HCT116 (cell line): ENCODE results near the gene HDAC5. TPM values are rescaled to one million over a fixed set of nuclear protein-coding genes. Genes with fewer than 3 reads are reported as not detected.

Experiments
- ATAC-seq: fragments of 200-7000 bp; cut with Tn5 transposase; 2 replicates; pipeline ENCODE4 v1.9.1; 2020; ENCODE audit warnings: mild to moderate bottlenecking, moderate library complexity
- BruUV-seq: library from RNA; stranded (reverse); fragments of 400-500 nt; replicated peaks from 2 replicates; lab custom pipeline; 2021; lab: Mats Ljungman, UMichigan
- CTCF ChIA-PET: fragments of 300-600 bp; sonication (Branson Sonifier 250); formaldehyde crosslinking; loops from one replicate; lab custom pipeline; 2021; ENCODE audit warnings: antibody characterized with exemption; lab: Charles Lee
- POLR2A ChIA-PET: fragments of 300-600, 350-600 bp; sonication (Branson Sonifier 250); formaldehyde crosslinking; loops from one replicate; lab custom pipeline; 2021; ENCODE audit warnings: antibody characterized with exemption; lab: Charles Lee
- RAD21 ChIA-PET, 2 experiments: fragments of 300-600 bp; sonication (Branson Sonifier 250); formaldehyde crosslinking; loops; one replicate each; lab custom pipeline; 2023; ENCODE audit warnings: low total read pairs in 2 of 2; ENCODE audit not compliant: uncharacterized antibody in 2 of 2, unreplicated experiment in 2 of 2, low non-redundant PET in 1 of 2; lab: Charles Lee
- DNase-seq: peaks from one replicate; pipeline ENCODE4 v3.0.0-alpha.2; 2010; ENCODE audit warnings: low read depth, low spot score
- H2AFZ ChIP-seq: fragments of 200-600 bp; shearing (Covaris generic), sonication (generic); 2 replicates; pipeline ENCODE4 v1.6.1; 2017; ENCODE audit warnings: low read depth, mixed run types, mixed read lengths, antibody characterized with exemption, low read length; ENCODE audit not compliant: poor library complexity, severe bottlenecking
- H3K27ac ChIP-seq: 2 replicates; pipeline ENCODE4 v1.5.1; 2012; ENCODE audit warnings: low read depth, low read length
- H3K27me3 ChIP-seq: fragments of 200-600 bp; sonication (generic); 2 replicates; pipeline ENCODE4 v1.6.1; 2016; ENCODE audit warnings: mixed run types, low read length, mixed read lengths; ENCODE audit not compliant: insufficient read depth
- H3K36me3 ChIP-seq, 2 experiments: fragments of 200-500 bp in 1 of 2; fragments of 200-600 bp in 1 of 2; sonication (Bioruptor generic) in 1 of 2; sonication (generic) in 1 of 2; 2 replicates each; pipeline versions ENCODE4 v1.5.1 to v1.6.1; 2014 to 2016; ENCODE audit warnings: low read length in 2 of 2, inconsistent platforms in 1 of 2, mixed read lengths in 1 of 2, mixed run types in 1 of 2; ENCODE audit not compliant: insufficient read depth in 2 of 2, control insufficient read depth in 1 of 2
- H3K4me1 ChIP-seq, 2 experiments: fragments of 200-600 bp in 1 of 2; sonication (generic) in 1 of 2; 2 replicates each; pipeline versions ENCODE4 v1.5.1 to v1.6.1; 2012 to 2017; ENCODE audit warnings: low read length in 2 of 2, inconsistent platforms in 1 of 2, mild to moderate bottlenecking in 1 of 2, mixed read lengths in 1 of 2, mixed run types in 1 of 2, moderate library complexity in 1 of 2; ENCODE audit not compliant: insufficient read depth in 2 of 2, control insufficient read depth in 1 of 2
- H3K4me2 ChIP-seq: fragments of 200-600 bp; sonication (generic); 2 replicates; pipeline ENCODE4 v1.6.1; 2017; ENCODE audit warnings: mixed run types, low read length, mixed read lengths
- H3K4me3 ChIP-seq, 2 experiments: fragments of 200-600 bp in 1 of 2; sonication (generic) in 1 of 2; replicated peaks in 1 of 2; 2 replicates each; pipeline ENCODE4 v1.5.1; 2011 to 2016; ENCODE audit warnings: low read length in 2 of 2, control low read depth in 1 of 2, low read depth in 1 of 2, mild to moderate bottlenecking in 1 of 2, mixed read lengths in 1 of 2, mixed run types in 1 of 2
- H3K79me2 ChIP-seq: fragments of 200-600 bp; sonication (generic); 2 replicates; pipeline ENCODE4 v1.6.1; 2017; ENCODE audit warnings: mild to moderate bottlenecking, mixed run types, low read length, moderate library complexity, mixed read lengths; ENCODE audit not compliant: insufficient read depth
- H3K9ac ChIP-seq: fragments of 200-600 bp; sonication (generic); 2 replicates; pipeline ENCODE4 v1.6.1; 2016; ENCODE audit warnings: low read length, mixed read lengths
- H3K9me2 ChIP-seq: fragments of 200-600 bp; sonication (generic), shearing (Covaris generic); 2 replicates; pipeline ENCODE4 v1.6.1; 2017; ENCODE audit warnings: mixed run types, mild to moderate bottlenecking, moderate library complexity; ENCODE audit not compliant: insufficient read depth
- H3K9me3 ChIP-seq, 2 experiments: fragments of 200-500 bp in 1 of 2; fragments of 200-600 bp in 1 of 2; sonication (Bioruptor generic) in 1 of 2; sonication (generic) in 1 of 2; 2 replicates each; pipeline ENCODE4 v1.6.1; 2014 to 2017; ENCODE audit warnings: low read length in 2 of 2, mixed read lengths in 2 of 2, inconsistent platforms in 1 of 2, low read depth in 1 of 2, mild to moderate bottlenecking in 1 of 2, mixed run types in 1 of 2, moderate library complexity in 1 of 2; ENCODE audit not compliant: control insufficient read depth in 1 of 2, insufficient read depth in 1 of 2
- H4K20me1 ChIP-seq: fragments of 200-600 bp; sonication (generic), shearing (Covaris generic); 2 replicates; pipeline ENCODE4 v1.6.1; 2017; ENCODE audit warnings: mixed run types, mild to moderate bottlenecking, moderate library complexity; ENCODE audit not compliant: insufficient read depth
- ATF3 ChIP-seq: IDR thresholded peaks from 2 replicates; pipeline ENCODE4 v1.6.1; 2012
- CEBPB ChIP-seq: IDR thresholded peaks from 2 replicates; pipeline ENCODE4 v1.6.1; 2012; ENCODE audit warnings: low read depth
- CTCF ChIP-seq, 3 experiments: fragments of 200-600 bp in 1 of 3; sonication (generic) in 1 of 3; IDR thresholded peaks in 2 of 3; conservative IDR thresholded peaks in 1 of 3; 2 replicates each; pipeline ENCODE4 v1.5.1; 2012 to 2017; ENCODE audit warnings: low read depth in 2 of 3, low read length in 2 of 3, antibody characterized with exemption in 1 of 3, borderline replicate concordance in 1 of 3, control low read depth in 1 of 3, mild to moderate bottlenecking in 1 of 3, mixed read lengths in 1 of 3, mixed run types in 1 of 3, moderate library complexity in 1 of 3; ENCODE audit not compliant: insufficient read depth in 1 of 3
- EZH2 ChIP-seq: fragments of 200-600 bp; sonication (generic); IDR thresholded peaks from 2 replicates; pipeline ENCODE4 v1.6.1; 2017; ENCODE audit warnings: antibody characterized with exemption, mixed run types
- TCF7L2 ChIP-seq: IDR thresholded peaks from 2 replicates; pipeline ENCODE4 v1.7.0; 2011; ENCODE audit warnings: borderline replicate concordance, inconsistent platforms; ENCODE audit not compliant: insufficient read depth, insufficient read length; ENCODE audit errors: extremely low read depth
- YY1 ChIP-seq: IDR thresholded peaks from 2 replicates; pipeline ENCODE4 v1.6.1; 2011; ENCODE audit warnings: low read length, low read depth, moderate library complexity, mild to moderate bottlenecking; ENCODE audit not compliant: insufficient replicate concordance; ENCODE audit errors: extremely low read depth
- ZBTB33 ChIP-seq: IDR thresholded peaks from 2 replicates; pipeline ENCODE4 v1.6.1; 2011; ENCODE audit warnings: mild to moderate bottlenecking, low read length, moderate library complexity; ENCODE audit not compliant: insufficient replicate concordance; ENCODE audit errors: extremely low read depth
- intact Hi-C: fragments of 100-400 bp; cut with micrococcal nuclease; formaldehyde crosslinking; loops from 2 replicates; pipeline ENCODE4 v1.10.0; 2022
- total RNA-seq: library from RNA; stranded (reverse); gene quantifications from one replicate; pipeline ENCODE4 v1.2.1, GENCODE V29; 2021; ENCODE audit not compliant: unreplicated experiment

HDAC5 gene
- total RNA-seq, 1 experiment from 2014 or later = 32.9 TPM

- Histone ChIP-seq H4K20me1 (no peaks in the 10 kb centered on the region), H3K4me2 (no peak overlapping the region), H3K27ac (no peak overlapping the region), H3K27me3 (no peaks in the 10 kb centered on the region), H3K4me3 (no peak overlapping the region), H2AFZ (no peak overlapping the region), H3K36me3 (peaks cover 6 to 23% of the 10 kb centered on the region in 2 experiments; a peak in 3 of 4 replicates), H3K9ac (no peak overlapping the region), H3K4me1 (peaks cover 0 to 4% of the 10 kb centered on the region in 2 experiments; a peak in 1 of 4 replicates), H3K9me2 (no peaks in the 10 kb centered on the region), H3K79me2 (no peaks in the 10 kb centered on the region), H3K9me3 (no peaks in the 10 kb centered on the region)
- BruUV-seq = no TSS peak
- DNase-seq (no peak), ATAC-seq (no peak)
- intact Hi-C loops = no loop called here
- CTCF ChIA-PET = interaction anchor here (1.6 kb wide), 1 partner anchor 9 kb away, joined by 4 read pairs; no protein-coding TSS in a partner anchor
- POLR2A ChIA-PET = no interaction called here
- RAD21 ChIA-PET = no interaction called here
- TF ChIP-seq ZBTB33 = no peak
- no peak for TF ChIP-seq CEBPB
- TF ChIP-seq CTCF (IDR thresholded peaks at IDR 0.05 in 2 of 3, conservative IDR thresholded peaks at IDR 0.05 in 1 of 3; ENCODE audit: borderline replicate concordance in 1 of 3, insufficient read depth in 1 of 3, low read depth in 2 of 3, low read length in 2 of 3) = no peak
- no peak for TF ChIP-seq ATF3
- no peak for TF ChIP-seq TCF7L2
- TF ChIP-seq EZH2 = no peak
- TF ChIP-seq YY1 = no peak
Observed at GRCh38 chr17:44159519-44160210, 36.2 kb upstream of the HDAC5 start.
